ENCODE measurements around the gene SEPTIN1.
A peak's percentile ranks its signal among the peaks of the same experiment; 100 is the strongest.

The SEPTIN1 gene, protein sequence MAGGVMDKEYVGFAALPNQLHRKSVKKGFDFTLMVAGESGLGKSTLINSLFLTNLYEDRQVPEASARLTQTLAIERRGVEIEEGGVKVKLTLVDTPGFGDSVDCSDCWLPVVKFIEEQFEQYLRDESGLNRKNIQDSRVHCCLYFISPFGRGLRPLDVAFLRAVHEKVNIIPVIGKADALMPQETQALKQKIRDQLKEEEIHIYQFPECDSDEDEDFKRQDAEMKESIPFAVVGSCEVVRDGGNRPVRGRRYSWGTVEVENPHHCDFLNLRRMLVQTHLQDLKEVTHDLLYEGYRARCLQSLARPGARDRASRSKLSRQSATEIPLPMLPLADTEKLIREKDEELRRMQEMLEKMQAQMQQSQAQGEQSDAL

DNA sequence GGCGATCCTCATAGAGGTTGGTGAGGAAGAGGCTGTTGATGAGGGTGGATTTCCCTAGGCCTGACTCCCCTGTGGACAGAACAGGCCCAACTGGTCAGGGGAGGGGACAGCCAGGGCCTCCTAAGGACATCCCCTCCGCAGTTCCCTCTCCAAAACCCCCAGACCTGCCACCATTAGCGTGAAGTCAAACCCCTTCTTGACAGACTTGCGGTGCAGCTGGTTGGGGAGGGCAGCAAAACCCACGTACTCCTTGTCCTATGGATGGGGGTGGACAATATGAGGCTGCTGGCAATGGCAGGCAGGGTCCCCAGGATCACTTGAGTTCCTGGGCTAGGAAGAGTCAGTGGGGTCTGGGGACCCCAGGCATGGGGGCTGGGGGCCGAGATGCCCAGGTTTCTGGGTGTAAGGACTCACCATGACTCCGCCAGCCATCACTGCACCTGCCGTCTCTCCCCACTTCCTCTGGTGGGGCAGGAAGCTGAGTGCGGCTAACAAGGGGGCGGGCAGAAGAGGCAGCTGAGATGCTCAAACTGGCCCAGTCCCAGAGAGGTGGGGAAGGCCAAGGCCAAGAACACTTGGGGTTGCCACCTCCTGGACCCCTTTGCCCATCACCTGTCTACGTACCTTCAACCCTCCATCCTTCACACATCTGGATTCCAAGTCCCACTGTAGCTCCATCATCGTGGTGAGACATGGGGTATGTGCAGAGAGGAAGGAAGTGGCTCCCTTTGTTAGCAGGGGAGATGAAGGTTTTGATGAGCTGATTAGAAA lies at the start of gene SEPTIN1:
Gene SEPTIN1 (minus strand): TSS at position 451 of the 771 bp plus-strand sequence. CDS start 19 bp downstream, at position 432.
- DNase-seq (ENCODE audit: low spot score): no peak

DNA sequence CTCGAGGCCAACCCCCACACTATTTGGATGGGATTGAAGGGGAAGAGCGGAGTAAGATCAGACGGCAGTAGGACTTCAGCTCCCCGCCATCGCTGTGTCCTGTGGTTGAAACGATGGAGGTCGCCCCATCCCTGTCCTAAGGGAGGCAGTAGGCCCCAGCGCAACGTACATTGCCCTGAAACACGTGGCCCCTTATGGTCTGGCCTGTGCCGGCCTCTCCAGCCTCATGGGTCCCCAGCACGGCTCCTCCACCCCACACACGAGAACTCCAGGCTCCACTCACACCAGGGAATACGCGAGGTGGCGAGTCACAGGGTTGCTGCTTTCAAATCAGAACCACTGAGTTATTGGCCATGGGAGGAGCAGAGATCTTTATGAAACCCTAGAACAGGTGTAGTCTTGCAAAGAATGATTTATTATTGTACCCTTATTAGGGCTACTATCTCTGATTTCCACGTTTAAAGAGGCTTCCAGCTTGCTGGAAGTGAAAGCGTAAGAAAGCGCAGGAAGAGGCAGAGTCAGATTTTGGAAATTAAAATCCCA lies 48.1 kb upstream of the SEPTIN1 start:
- no peak for DNase-seq (ENCODE audit: low spot score)

DNA sequence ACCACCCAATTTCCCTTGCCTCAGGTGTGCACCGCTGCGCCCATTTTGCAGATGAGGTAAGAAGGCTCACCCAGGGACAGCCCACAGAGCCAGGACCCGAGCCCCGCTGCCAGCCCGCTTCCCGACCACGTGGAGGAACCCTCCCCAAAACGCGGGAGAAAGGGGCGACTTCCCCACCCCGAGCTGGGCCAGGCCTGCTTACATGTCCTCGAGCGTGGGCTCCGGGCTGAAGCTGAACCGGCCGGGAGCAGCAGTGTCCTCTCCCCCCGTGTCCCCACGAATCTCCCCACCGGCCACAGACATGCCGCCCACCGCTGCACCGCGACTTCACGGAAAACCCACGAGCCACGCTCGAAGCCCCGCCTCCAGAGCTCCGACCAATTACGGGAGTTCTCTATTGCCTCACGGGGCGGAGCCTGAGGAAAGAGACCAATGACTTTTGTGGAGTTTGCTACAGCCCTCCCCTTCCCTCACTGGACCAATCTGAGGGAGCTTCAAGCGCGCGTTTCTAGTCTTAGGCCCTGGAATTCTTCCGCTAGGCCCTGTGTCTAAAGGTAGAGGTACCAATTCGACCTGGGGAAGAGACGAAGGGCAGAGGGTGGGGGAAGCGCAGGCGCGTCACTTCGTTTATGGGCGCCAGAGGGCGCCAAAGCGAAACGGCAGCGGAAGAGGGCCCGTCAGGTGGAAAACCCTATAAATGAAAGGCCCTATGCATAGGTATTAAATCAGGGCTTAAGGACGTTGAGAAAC lies 47.5 kb upstream of the SEPTIN1 start, which contains the start of gene DCTPP1:
Gene DCTPP1 (minus strand): TSS at position 353 of the 750 bp plus-strand sequence. CDS start 50 bp downstream, at position 303.
- DNase-seq (ENCODE audit: low spot score): peak; percentile 98

DNA sequence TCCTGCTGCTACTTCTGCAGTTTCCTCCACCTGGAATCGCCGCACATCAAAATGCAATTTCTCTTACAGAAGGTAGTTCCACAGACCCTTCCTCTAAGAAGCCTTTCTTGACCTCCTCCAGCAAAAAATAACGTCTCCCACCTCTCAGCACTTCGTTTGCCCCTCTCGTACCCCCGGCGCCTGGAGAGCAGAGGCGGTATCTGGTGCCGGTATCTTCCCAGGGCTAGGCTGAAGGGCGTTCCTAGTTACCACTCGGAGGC lies 47.0 kb upstream of the SEPTIN1 start:
- DNase-seq (ENCODE audit: low spot score): no peak

DNA sequence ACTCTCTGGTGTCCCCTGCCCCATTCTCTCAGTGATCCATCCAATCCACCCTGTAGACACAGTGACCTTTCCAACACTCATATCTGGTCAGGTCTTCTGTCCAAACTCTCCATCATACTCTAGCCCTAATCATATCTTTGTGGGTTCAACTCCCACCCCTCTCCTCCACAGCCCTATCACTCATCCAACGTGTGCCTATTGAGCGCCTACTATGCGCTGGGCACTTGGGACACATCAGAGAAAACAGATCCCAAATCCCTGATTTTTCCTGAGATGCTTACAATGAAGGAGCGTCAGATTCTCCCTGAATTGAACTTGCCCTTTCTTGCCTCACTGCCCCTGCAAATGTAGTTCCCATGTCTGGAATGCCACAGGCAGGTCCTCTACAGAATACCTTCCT lies 45.7 kb upstream of the SEPTIN1 start:
- DNase-seq (ENCODE audit: low spot score): no peak

DNA sequence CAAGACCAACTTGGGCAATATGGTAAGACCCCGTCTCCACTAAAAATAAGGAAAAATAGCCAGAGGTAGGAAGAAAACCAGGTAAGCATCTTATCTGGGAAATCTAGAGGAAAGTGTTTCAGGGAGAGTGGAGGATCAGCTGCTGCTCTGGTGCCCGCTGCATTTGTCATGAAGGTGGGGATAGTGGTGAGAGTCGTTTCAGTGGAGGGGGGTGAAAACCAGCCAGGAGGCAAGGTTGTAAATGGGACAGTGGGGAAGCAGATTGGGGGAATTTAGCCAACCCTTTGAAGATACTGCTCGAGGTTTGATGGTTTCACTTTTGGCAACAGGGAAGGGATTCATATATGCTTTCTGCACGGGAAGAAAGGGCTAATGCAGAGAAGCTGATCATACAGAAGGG lies 38.6 kb upstream of the SEPTIN1 start:
- no peak for DNase-seq (ENCODE audit: low spot score)

DNA sequence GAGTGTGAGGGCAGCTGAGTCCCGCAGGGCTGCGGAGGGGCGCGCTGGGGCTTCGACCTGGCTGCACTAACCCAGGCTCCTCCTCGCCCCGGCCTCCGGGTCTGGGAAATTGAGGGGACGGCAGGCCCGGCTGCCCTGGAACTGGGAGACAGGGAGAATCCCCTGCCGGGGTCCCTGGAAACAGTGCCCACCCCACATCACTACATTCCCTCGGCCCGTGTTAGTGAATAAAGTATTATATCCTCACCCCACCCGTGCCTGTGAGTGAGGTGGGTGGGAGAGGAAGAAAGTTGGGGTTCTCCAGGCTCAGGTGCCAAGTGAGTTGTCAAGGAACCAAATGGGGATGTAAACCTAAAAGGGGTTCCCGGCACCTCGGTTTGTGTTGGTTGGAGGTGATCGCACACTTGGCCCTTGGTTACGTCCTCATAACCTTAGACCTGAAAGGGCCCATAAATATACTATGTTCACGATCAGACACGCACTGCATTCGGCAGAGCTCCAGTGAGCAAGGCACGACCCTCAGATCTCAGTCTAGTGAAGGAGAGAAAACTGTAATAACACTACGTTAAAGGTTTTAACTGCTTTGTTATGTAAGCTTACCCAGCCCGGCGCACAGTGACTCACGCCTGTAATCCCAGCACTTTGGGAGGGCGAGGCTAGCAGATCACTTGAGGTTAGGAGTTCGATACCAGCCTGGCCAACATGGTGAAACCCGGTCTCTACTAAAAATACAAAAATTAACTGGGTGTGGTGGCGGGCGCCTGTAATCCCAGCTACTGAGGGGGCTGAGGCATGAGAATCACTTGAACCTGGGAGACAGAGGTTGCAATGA lies 36.2 kb upstream of the SEPTIN1 start:
- no peak for DNase-seq (ENCODE audit: low spot score)

DNA sequence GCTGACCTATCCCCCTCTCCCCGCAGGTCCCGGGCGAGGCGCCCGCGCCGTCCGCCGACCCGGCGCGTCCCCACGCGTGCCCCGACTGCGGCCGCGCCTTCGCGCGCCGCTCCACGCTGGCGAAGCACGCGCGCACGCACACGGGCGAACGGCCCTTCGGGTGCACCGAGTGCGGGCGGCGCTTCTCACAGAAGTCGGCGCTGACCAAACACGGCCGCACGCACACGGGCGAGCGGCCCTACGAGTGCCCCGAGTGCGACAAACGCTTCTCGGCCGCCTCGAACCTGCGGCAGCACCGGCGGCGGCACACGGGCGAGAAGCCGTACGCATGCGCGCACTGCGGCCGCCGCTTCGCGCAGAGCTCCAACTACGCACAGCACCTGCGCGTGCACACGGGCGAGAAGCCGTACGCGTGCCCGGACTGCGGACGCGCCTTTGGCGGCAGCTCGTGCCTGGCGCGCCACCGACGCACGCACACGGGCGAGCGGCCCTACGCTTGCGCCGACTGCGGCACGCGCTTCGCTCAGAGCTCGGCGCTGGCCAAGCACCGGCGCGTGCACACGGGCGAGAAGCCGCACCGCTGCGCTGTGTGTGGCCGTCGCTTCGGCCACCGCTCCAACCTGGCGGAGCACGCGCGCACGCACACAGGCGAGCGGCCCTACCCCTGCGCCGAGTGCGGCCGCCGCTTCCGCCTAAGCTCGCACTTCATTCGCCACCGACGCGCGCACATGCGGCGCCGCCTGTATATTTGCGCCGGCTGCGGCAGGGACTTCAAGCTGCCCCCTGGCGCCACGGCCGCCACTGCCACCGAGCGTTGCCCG lies 35.4 kb upstream of the SEPTIN1 start:
- peak; percentile 82 for DNase-seq (ENCODE audit: low spot score)

DNA sequence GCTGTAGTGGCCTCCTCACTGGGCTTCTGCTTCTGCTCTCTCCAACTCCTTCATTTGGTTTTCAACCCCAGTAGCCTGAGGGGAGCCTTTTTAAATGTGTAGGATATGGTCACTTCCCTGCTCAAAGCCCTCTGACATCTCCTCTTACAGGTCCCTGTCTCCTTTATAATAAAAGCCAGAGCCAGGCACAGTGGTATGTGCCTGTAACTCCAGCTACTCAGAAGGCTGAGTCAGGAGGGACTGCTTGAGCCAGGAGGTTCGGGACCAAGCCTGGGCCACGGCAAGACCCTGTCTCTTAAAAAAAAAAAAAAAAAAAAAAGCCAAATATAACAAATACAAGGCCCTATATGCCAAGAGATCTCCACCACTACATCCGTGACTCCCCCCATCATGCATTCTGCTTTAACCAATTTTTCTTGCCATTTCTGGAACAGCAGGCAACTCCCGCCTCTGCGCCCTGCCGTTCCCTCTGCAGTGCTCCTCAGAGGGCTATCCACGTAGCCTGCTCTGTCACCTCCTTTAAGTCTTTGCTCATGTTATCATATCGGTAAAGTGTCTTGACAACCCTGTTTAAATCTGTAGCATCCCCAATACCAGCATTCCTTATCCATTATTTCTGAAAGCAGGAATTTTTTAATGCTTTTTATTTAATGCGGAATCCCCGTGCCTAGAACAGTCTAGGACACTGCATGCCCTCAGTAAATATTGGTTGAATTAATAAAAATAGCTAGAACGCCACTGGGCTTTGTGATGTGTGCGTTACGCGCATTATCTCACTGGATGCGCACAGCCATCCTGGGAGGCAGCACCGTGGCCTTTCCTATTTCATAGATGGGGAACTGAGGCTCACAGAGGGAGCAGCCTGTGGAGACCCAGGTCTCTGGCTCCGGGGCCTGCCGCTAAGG lies 34.5 kb upstream of the SEPTIN1 start:
- DNase-seq (ENCODE audit: low spot score): no peak

DNA sequence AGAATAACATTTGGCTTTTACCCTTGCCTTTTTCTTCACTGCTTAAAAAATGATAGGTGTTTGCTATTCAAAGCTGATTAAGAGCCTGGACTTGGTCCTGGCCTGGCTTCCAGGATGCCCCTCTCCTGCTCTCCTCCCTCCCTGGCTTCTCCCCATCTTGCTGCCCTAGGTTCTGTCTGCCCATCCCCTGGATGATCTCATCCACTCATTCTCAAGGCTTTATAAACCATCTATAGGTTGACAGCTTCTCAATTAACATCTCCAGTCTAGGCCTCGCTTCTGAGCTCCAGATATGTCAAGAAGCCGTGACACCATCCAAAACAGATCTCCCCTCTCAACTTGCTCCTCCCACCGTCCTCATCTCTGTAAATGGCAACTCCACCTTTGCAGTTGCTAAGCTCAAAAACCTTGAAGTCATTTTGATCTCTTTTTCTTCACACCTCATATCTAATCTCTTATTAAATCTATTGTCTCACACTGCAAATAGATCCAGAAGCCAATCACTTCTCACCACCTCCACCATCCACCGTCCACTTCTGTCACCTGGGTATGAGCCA lies 33.8 kb upstream of the SEPTIN1 start:
- no peak for DNase-seq (ENCODE audit: low spot score)

DNA sequence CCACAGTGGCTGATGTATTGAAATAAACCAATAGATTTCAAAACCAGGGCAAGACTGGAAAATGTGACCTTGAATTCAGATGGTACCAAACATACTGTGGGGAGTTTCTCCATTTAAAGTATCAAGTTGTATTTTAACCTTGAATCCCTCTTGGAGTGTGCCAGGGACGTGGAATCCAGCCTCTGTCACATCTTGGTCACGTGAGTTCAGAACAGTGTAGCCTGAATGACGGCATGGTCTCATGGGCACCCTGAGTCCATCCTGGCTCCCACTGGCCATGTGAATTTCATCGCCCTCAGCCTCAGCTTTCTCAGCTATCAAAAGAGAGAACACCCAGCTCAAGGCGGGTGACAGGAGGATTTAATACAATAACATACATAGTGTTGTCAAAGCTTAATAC lies 31.8 kb upstream of the SEPTIN1 start:
- DNase-seq (ENCODE audit: low spot score): no peak

DNA sequence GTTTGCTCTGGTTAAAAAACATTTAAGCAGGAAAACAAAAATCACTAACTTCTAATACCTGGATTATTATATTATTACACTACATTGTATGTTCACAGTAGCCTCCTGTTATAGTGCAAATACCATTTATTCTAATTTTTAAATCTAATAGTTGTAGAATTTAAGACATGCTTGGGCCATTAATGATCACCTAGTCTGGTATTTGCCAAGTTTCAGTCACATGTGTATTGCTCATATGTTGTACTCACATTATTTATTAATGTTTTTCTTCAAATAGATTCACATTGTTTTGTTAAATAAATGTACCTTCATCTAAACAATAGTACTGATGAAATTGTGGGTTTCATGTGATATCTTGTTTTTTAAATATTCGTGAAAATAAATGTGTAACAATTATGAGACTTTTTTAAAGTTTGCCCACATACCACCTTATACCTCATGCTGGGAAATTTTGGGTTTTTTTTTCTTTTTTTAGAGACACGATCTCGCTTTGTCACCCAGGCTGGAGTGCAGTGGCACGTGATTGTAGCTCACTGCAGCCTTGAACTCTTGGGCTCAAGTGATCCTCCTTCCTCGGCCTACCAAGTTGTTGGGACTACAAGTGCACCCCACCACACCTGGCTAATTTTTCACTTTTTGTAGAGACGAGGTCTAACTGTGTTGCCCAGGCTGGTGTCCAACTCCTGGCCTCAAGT lies 30.9 kb upstream of the SEPTIN1 start:
- no peak for DNase-seq (ENCODE audit: low spot score)

DNA sequence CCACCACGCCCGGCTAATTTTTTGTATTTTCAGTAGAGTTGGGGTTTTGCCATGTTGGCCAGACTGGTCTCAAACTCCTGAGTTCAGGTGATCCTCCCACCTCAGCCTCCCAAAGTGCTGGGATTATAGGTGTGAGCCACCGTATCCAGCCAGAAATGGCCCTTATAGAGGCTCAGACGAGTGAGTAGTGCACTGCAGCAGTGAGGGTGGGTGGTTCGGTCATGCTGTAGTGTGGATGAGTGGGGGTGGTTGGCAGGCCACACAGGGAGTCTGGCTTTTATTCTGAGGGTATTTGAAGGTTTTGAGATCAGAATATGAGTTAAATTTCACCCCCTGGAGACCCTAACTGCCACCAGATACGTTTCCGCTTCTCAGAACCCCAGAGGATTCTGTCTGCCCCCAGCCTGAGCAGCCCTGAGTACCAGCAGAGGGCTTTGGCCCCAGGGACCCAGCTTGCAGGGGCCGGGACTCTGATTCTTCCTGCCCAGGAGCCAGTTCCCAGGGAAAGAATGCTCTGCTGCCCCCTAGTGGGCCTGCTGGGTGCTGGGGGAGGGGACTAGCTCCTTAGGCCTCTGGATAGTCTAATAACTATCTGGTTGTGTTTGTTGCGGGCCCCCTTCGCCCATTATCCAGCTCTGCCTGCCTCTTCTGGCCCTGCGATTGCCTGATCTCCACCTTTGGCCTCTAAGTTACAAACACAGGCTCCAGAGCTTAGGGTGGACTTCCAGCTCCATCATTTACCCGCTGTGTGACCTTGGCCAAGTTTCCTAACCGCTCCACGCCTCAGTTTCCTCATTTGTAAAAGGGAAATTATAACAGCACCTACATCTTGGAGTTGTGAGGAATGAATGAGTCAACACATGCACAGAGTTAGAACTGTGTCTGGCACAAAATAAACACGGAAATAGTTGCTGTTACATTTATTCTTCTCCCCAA lies 27.0 kb upstream of the SEPTIN1 start:
- DNase-seq (ENCODE audit: low spot score): peak; percentile 87

DNA sequence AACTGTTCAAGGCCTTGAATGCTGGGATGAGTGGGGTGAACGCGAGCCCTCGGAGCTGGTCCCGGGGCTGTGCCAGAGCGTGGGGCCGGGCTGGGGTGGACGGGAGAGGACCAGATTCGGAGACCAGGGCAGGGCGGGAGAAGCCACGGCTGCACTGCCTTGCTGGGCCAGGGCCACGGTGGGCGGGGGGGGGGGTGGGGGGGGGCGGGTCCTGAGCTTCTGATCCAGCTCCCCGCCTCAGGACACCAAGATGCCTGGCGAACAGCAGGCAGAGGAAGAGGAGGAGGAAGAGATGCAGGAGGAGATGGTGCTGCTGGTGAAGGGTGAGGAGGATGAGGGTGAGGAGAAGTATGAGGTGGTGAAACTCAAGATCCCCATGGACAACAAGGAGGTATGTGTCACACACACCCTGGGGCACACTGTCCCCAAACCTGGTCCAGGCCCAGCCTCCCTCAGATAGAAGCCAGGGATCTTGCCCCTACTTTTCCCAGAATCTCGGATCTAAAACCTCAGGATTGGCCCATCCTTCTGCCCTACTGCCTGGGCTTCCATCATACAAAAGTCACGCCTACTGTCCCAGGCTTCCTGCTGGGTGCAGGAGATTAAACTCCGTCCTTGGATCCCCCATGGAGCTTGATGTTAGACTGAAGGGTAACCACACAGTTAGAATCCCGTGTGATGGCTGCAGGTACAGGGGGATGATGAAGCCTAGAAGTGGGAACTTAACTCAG lies 25.6 kb upstream of the SEPTIN1 start:
- DNase-seq (ENCODE audit: low spot score): no peak

DNA sequence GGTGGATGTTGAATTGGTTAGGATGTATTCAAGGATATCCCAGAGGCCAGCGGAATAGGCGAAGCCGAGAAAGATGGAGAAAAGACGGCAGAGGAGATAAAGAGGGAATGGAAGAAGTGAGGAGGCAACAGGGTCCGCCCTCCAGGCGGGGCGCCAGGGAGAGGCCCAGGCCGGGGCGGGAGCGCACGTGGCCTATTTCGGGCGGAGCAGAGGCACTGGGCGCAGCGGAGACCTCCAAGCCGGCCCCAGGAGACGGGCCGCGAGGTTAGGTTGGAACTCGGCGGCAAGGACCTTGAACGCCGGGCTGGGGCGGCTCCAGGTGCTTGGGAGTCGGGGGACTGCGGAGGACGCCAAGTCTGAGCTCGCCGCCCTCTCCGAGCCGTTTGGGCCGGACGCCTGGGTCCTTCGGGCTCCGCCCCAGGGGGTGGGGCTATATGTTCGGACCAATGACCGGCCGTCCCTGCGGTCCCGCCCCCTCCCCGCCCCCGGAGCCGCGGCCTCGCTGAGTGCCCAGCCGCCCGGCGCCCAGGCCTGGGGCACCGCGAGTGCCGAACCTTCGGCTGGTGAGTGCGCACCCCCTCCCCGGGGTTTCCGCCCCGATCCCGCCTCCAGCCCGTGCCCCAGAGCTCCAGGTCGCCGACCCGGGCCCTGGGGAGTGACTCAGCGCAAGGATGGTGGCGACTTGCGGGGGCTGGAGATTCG lies 24.9 kb upstream of the SEPTIN1 start, which contains the start of gene ZNF771:
Gene ZNF771 (plus strand): TSS at position 505 of the 702 bp plus-strand sequence. CDS start 448 bp downstream, outside the sequence.
- DNase-seq (ENCODE audit: low spot score): peak; percentile 93

DNA sequence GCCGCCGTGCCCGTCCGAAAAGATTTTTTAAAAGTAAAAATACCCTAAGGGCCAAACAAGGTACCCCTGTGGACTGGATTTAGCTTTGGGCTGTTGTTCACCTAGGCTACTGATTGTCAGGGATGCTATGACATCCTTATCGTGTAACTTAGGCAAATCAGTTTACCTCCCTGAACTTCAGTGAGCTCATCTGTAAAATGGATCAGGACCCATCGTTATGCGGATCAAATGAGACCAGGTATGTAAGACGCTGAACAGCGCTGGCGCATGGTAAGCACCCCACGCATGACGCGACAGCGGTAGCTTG lies 24.4 kb upstream of the SEPTIN1 start:
- DNase-seq (ENCODE audit: low spot score): no peak
